ENCODE results near the gene OGFR.

The OGFR gene

DNA sequence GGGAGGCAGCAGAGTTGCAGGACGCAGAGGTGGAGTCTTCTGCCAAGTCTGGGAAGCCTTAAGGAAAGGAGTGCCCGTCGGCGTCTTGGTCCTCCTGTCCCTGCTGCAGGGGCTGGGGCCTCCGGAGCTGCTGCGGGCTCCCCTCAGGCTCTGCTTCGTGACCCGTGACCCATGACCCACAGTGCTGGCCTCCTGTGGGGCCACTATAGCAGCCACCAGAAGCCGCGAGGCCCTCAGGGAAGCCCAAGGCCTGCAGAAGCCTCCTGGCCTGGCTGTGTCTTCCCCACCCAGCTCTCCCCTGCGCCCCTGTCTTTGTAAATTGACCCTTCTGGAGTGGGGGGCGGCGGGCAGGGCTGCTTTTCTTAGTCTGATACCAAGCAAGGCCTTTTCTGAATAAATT lies 9.0 kb downstream of the OGFR start:
- Histone ChIP-seq H3K23ac (ENCODE audit: low read depth, low read length, poor library complexity) (peak overlapping the region; percentile 65), H3K14ac (ENCODE audit: low read length) (no peak overlapping the region), H2AK5ac (ENCODE audit: low read depth, low read length) (peak overlapping the region; percentile 82), H4K8ac (ENCODE audit: low read depth, low read length) (no peak overlapping the region), H3K27ac (replicated peaks; ENCODE audit: low read length) (no peak overlapping the region), H3K4me3 (ENCODE audit: low read length in 2 of 2) (no peak overlapping the region), H3K4me2 (ENCODE audit: insufficient read depth, low read length, poor library complexity, severe bottlenecking) (no peak overlapping the region), H3K18ac (ENCODE audit: low read length) (no peak overlapping the region), H3K9me3 (replicated peaks in 1 of 2; ENCODE audit: control insufficient read depth in 2 of 2, insufficient read depth in 1 of 2, low read depth in 1 of 2, low read length in 2 of 2) (no peaks in the 10 kb centered on the region), H3K79me1 (ENCODE audit: low read depth, low read length) (peaks cover 2% of the 10 kb centered on the region), H3K36me3 (replicated peaks in 1 of 2; ENCODE audit: control insufficient read depth in 2 of 2, insufficient read depth in 2 of 2, low read length in 2 of 2) (peaks cover 14 to 36% of the 10 kb centered on the region in 2 donors), H4K91ac (ENCODE audit: low read depth, low read length, poor library complexity) (no peak overlapping the region), H2BK15ac (ENCODE audit: low read length) (no peak overlapping the region), H2BK5ac (ENCODE audit: low read length) (no peak overlapping the region), H3K27me3 (ENCODE audit: control insufficient read depth in 3 of 3, insufficient read depth in 3 of 3, low read depth in 1 of 3, low read length in 3 of 3) (peaks cover 0 to 28% (median 10%) of the 10 kb centered on the region in 3 experiments), H3K9ac (ENCODE audit: low read depth, low read length, poor library complexity) (no peak overlapping the region), H2BK12ac (ENCODE audit: low read length) (no peak overlapping the region), H3K4me1 (ENCODE audit: control insufficient read depth in 2 of 2, insufficient read depth in 1 of 2, low read depth in 1 of 2, low read length in 2 of 2) (peaks cover 7 to 27% of the 10 kb centered on the region in 2 donors), H3K4ac (ENCODE audit: low read length) (no peak overlapping the region), H2AFZ (ENCODE audit: low read length) (no peak overlapping the region), H2BK120ac (ENCODE audit: low read depth, low read length) (no peak overlapping the region)
- DNase-seq (ENCODE audit: low spot score), result no peak
- WGBS, 2 donors (ENCODE audit: extremely low coverage in 2 of 2, insufficient read length in 2 of 2, insufficient replicate concordance in 1 of 2), result no CpG with 5 or more reads among the region's 13 CpGs

GRCh38 chr20:62814060-62814708 lies 9.5 kb downstream of the OGFR start:
- peak overlapping the region; percentile 4 for H4K8ac ChIP-seq (ENCODE audit: low read depth, low read length)
- no peak overlapping the region for H3K9ac ChIP-seq (ENCODE audit: low read depth, low read length, poor library complexity)
- H2BK120ac ChIP-seq (ENCODE audit: low read depth, low read length), result peak overlapping the region; percentile 2
- no peak overlapping the region for H3K4me3 ChIP-seq (ENCODE audit: low read length in 2 of 2)
- H2BK15ac ChIP-seq (ENCODE audit: low read length), result peak overlapping the region; percentile 71
- no peak overlapping the region for H3K4ac ChIP-seq (ENCODE audit: low read length)
- no peak overlapping the region for H3K14ac ChIP-seq (ENCODE audit: low read length)
- H3K4me2 ChIP-seq (ENCODE audit: insufficient read depth, low read length, poor library complexity, severe bottlenecking), result no peak overlapping the region
- peak overlapping the region; percentile 96 for H3K18ac ChIP-seq (ENCODE audit: low read length)
- no peak for DNase-seq (ENCODE audit: low spot score)
- H3K23ac ChIP-seq (ENCODE audit: low read depth, low read length, poor library complexity), result peak overlapping the region; percentile 25
- peaks cover 12 to 30% of the 10 kb centered on the region in 2 donors for H3K4me1 ChIP-seq (ENCODE audit: control insufficient read depth in 2 of 2, insufficient read depth in 1 of 2, low read depth in 1 of 2, low read length in 2 of 2)
- no CpG with 5 or more reads among the region's 13 CpGs for WGBS, 2 donors (ENCODE audit: extremely low coverage in 2 of 2, insufficient read length in 2 of 2, insufficient replicate concordance in 1 of 2)
- H2BK12ac ChIP-seq (ENCODE audit: low read length), result peak overlapping the region; percentile 84
- H3K9me3 ChIP-seq (replicated peaks in 1 of 2; ENCODE audit: control insufficient read depth in 2 of 2, insufficient read depth in 1 of 2, low read depth in 1 of 2, low read length in 2 of 2), result no peaks in the 10 kb centered on the region
- no peak overlapping the region for H2AFZ ChIP-seq (ENCODE audit: low read length)
- H3K79me1 ChIP-seq (ENCODE audit: low read depth, low read length), result peaks cover 2% of the 10 kb centered on the region
- H4K91ac ChIP-seq (ENCODE audit: low read depth, low read length, poor library complexity), result no peak overlapping the region
- H2AK5ac ChIP-seq (ENCODE audit: low read depth, low read length), result peak overlapping the region; percentile 82
- H2BK5ac ChIP-seq (ENCODE audit: low read length), result peak overlapping the region; percentile 8
- H3K27me3 ChIP-seq (ENCODE audit: control insufficient read depth in 3 of 3, insufficient read depth in 3 of 3, low read depth in 1 of 3, low read length in 3 of 3), result peaks cover 0 to 33% (median 10%) of the 10 kb centered on the region in 3 experiments
- no peak overlapping the region for H3K27ac ChIP-seq (replicated peaks; ENCODE audit: low read length)
- peaks cover 12 to 32% of the 10 kb centered on the region in 2 donors for H3K36me3 ChIP-seq (replicated peaks in 1 of 2; ENCODE audit: control insufficient read depth in 2 of 2, insufficient read depth in 2 of 2, low read length in 2 of 2)

GRCh38 chr20:62814709-62815065 lies 10.1 kb downstream of the OGFR start:
- Histone ChIP-seq H2BK5ac (ENCODE audit: low read length) (peak overlapping the region; percentile 8), H2BK120ac (ENCODE audit: low read depth, low read length) (peak overlapping the region; percentile 2), H3K27ac (replicated peaks; ENCODE audit: low read length) (no peak overlapping the region), H3K9ac (ENCODE audit: low read depth, low read length, poor library complexity) (no peak overlapping the region), H3K27me3 (ENCODE audit: control insufficient read depth in 3 of 3, insufficient read depth in 3 of 3, low read depth in 1 of 3, low read length in 3 of 3) (peaks cover 0 to 38% (median 10%) of the 10 kb centered on the region in 3 experiments), H2AK5ac (ENCODE audit: low read depth, low read length) (peak overlapping the region; percentile 82), H3K4ac (ENCODE audit: low read length) (no peak overlapping the region), H3K23ac (ENCODE audit: low read depth, low read length, poor library complexity) (peak overlapping the region; percentile 25), H3K79me1 (ENCODE audit: low read depth, low read length) (no peaks in the 10 kb centered on the region), H4K91ac (ENCODE audit: low read depth, low read length, poor library complexity) (no peak overlapping the region), H3K4me3 (ENCODE audit: low read length in 2 of 2) (no peak overlapping the region), H4K8ac (ENCODE audit: low read depth, low read length) (no peak overlapping the region), H2AFZ (ENCODE audit: low read length) (no peak overlapping the region), H2BK15ac (ENCODE audit: low read length) (peak overlapping the region; percentile 71), H3K18ac (ENCODE audit: low read length) (peak overlapping the region; percentile 96), H3K14ac (ENCODE audit: low read length) (no peak overlapping the region), H3K4me1 (ENCODE audit: control insufficient read depth in 2 of 2, insufficient read depth in 1 of 2, low read depth in 1 of 2, low read length in 2 of 2) (peaks cover 14 to 32% of the 10 kb centered on the region in 2 donors), H3K36me3 (replicated peaks in 1 of 2; ENCODE audit: control insufficient read depth in 2 of 2, insufficient read depth in 2 of 2, low read length in 2 of 2) (peaks cover 7 to 27% of the 10 kb centered on the region in 2 donors), H2BK12ac (ENCODE audit: low read length) (no peak overlapping the region), H3K9me3 (replicated peaks in 1 of 2; ENCODE audit: control insufficient read depth in 2 of 2, insufficient read depth in 1 of 2, low read depth in 1 of 2, low read length in 2 of 2) (no peaks in the 10 kb centered on the region), H3K4me2 (ENCODE audit: insufficient read depth, low read length, poor library complexity, severe bottlenecking) (no peak overlapping the region)
- DNase-seq (ENCODE audit: low spot score), result no peak
- no CpG with 5 or more reads among the region's 12 CpGs for WGBS, 2 donors (ENCODE audit: extremely low coverage in 2 of 2, insufficient read length in 2 of 2, insufficient replicate concordance in 1 of 2)

- H3K9me3 ChIP-seq (replicated peaks in 1 of 2; ENCODE audit: control insufficient read depth in 2 of 2, insufficient read depth in 1 of 2, low read depth in 1 of 2, low read length in 2 of 2), result no peaks in the 10 kb centered on the region
- DNase-seq (ENCODE audit: low spot score), result no peak
- peak overlapping the region; percentile 96 for H3K18ac ChIP-seq (ENCODE audit: low read length)
- peak overlapping the region; percentile 49 for H3K14ac ChIP-seq (ENCODE audit: low read length)
- WGBS, 2 donors (ENCODE audit: extremely low coverage in 2 of 2, insufficient read length in 2 of 2, insufficient replicate concordance in 1 of 2), result no CpG with 5 or more reads among the region's 24 CpGs
- peak overlapping the region; percentile 65 for H3K27ac ChIP-seq (replicated peaks; ENCODE audit: low read length)
- H2BK15ac ChIP-seq (ENCODE audit: low read length), result peak overlapping the region; percentile 71
- H3K4me1 ChIP-seq (ENCODE audit: control insufficient read depth in 2 of 2, insufficient read depth in 1 of 2, low read depth in 1 of 2, low read length in 2 of 2), result peaks cover 16 to 32% of the 10 kb centered on the region in 2 donors
- peak overlapping the region; percentile 60 for H3K23ac ChIP-seq (ENCODE audit: low read depth, low read length, poor library complexity)
- H3K4me2 ChIP-seq (ENCODE audit: insufficient read depth, low read length, poor library complexity, severe bottlenecking), result peak overlapping the region; percentile 99
- H3K27me3 ChIP-seq (ENCODE audit: control insufficient read depth in 3 of 3, insufficient read depth in 3 of 3, low read depth in 1 of 3, low read length in 3 of 3), result peaks cover 0 to 44% (median 10%) of the 10 kb centered on the region in 3 experiments
- H3K79me1 ChIP-seq (ENCODE audit: low read depth, low read length), result no peaks in the 10 kb centered on the region
- H4K8ac ChIP-seq (ENCODE audit: low read depth, low read length), result no peak overlapping the region
- peak overlapping the region in 1 of 2 donors; percentile 80 for H3K4me3 ChIP-seq (ENCODE audit: low read length in 2 of 2)
- no peak overlapping the region for H2AFZ ChIP-seq (ENCODE audit: low read length)
- peak overlapping the region; percentile 69 for H2BK12ac ChIP-seq (ENCODE audit: low read length)
- H2BK5ac ChIP-seq (ENCODE audit: low read length), result peak overlapping the region; percentile 8
- H2AK5ac ChIP-seq (ENCODE audit: low read depth, low read length), result peak overlapping the region; percentile 82
- peaks cover 6 to 21% of the 10 kb centered on the region in 2 donors for H3K36me3 ChIP-seq (replicated peaks in 1 of 2; ENCODE audit: control insufficient read depth in 2 of 2, insufficient read depth in 2 of 2, low read length in 2 of 2)
- H3K4ac ChIP-seq (ENCODE audit: low read length), result no peak overlapping the region
- no peak overlapping the region for H4K91ac ChIP-seq (ENCODE audit: low read depth, low read length, poor library complexity)
- H3K9ac ChIP-seq (ENCODE audit: low read depth, low read length, poor library complexity), result peak overlapping the region; percentile 7
- peak overlapping the region; percentile 2 for H2BK120ac ChIP-seq (ENCODE audit: low read depth, low read length)
Measured at GRCh38 chr20:62815066-62815991, 10.7 kb downstream of the OGFR start.

All from neuronal stem cell (in vitro differentiated cells).